Liver (tissue), 9 donors: ENCODE data around the gene C14orf180. TPM values are rescaled to one million over a fixed set of nuclear protein-coding genes. Genes with fewer than 3 reads are reported as not detected.

ENCODE experiments used
- DNase-seq: peaks from one replicate; pipeline ENCODE4 v3.0.0-alpha.2; 2017; ENCODE audit warnings: low spot score
- H3K27ac ChIP-seq, 2 donors: one replicate each; pipeline ENCODE4 v1.7.0; 2013; ENCODE audit warnings: inconsistent platforms in 2 of 2, low read length in 2 of 2, control low read depth in 1 of 2, low read depth in 1 of 2, mild to moderate bottlenecking in 1 of 2
- H3K27me3 ChIP-seq, 4 donors: one replicate each; pipeline versions ENCODE4 v1.6.1 to v1.7.0; 2013; ENCODE audit warnings: low read length in 3 of 4, inconsistent platforms in 1 of 4, mild to moderate bottlenecking in 1 of 4, moderate library complexity in 1 of 4; ENCODE audit not compliant: control insufficient read depth in 4 of 4, insufficient read depth in 4 of 4
- H3K36me3 ChIP-seq, 4 donors: one replicate each; pipeline versions ENCODE4 v1.6.1 to v1.7.0; 2013; ENCODE audit warnings: low read length in 3 of 4, mild to moderate bottlenecking in 3 of 4, low read depth in 1 of 4, moderate library complexity in 1 of 4; ENCODE audit not compliant: control insufficient read depth in 4 of 4, insufficient read depth in 3 of 4
- H3K4me1 ChIP-seq, 4 donors: one replicate each; pipeline versions ENCODE4 v1.6.1 to v1.7.0; 2013; ENCODE audit warnings: low read length in 3 of 4, mild to moderate bottlenecking in 3 of 4, moderate library complexity in 1 of 4; ENCODE audit not compliant: control insufficient read depth in 4 of 4, insufficient read depth in 4 of 4
- H3K4me3 ChIP-seq, 3 donors: one replicate each; pipeline versions ENCODE4 v1.6.1 to v1.7.0; 2013; ENCODE audit warnings: low read length in 3 of 3, control low read depth in 1 of 3, low read depth in 1 of 3, mild to moderate bottlenecking in 1 of 3
- H3K9ac ChIP-seq, 2 donors: one replicate each; pipeline ENCODE4 v1.7.0; 2013; ENCODE audit warnings: low read length in 2 of 2, mild to moderate bottlenecking in 2 of 2, moderate library complexity in 2 of 2, control low read depth in 1 of 2, low read depth in 1 of 2
- H3K9me3 ChIP-seq, 4 donors: one replicate each; pipeline versions ENCODE4 v1.6.1 to v1.7.0; 2013; ENCODE audit warnings: low read length in 3 of 4; ENCODE audit not compliant: control insufficient read depth in 4 of 4
- ATF3 ChIP-seq: IDR thresholded peaks from 2 replicates; pipeline ENCODE4 v1.6.1; 2016; ENCODE audit warnings: antibody characterized with exemption
- EGR1 ChIP-seq, 2 donors: IDR thresholded peaks; 2 replicates each; pipeline ENCODE4 v1.6.1; 2016 to 2018; ENCODE audit warnings: antibody characterized with exemption in 2 of 2, low read depth in 2 of 2
- FOXA1 ChIP-seq: IDR thresholded peaks from 2 replicates; pipeline ENCODE4 v1.6.1; 2016; ENCODE audit warnings: antibody characterized with exemption
- FOXA2 ChIP-seq: IDR thresholded peaks from 2 replicates; pipeline ENCODE4 v1.6.1; 2016; ENCODE audit warnings: antibody characterized with exemption
- HNF4A ChIP-seq, 2 donors: conservative IDR thresholded peaks; 2 replicates each; pipeline ENCODE4 v1.6.1; 2016; ENCODE audit warnings: antibody characterized with exemption in 2 of 2, mild to moderate bottlenecking in 2 of 2
- HNF4G ChIP-seq: IDR thresholded peaks from 2 replicates; pipeline ENCODE4 v1.6.1; 2016; ENCODE audit warnings: antibody characterized with exemption
- JUND ChIP-seq, 2 donors: IDR thresholded peaks; 2 replicates each; pipeline ENCODE4 v1.6.1; 2016; ENCODE audit warnings: antibody characterized with exemption in 2 of 2
- MAX ChIP-seq: IDR thresholded peaks from 2 replicates; pipeline ENCODE4 v1.6.1; 2016; ENCODE audit warnings: antibody characterized with exemption
- RAD21 ChIP-seq, 2 donors: IDR thresholded peaks; 2 replicates each; pipeline ENCODE4 v1.6.1; 2016; ENCODE audit warnings: antibody characterized with exemption in 2 of 2, mild to moderate bottlenecking in 2 of 2
- REST ChIP-seq: IDR thresholded peaks from 2 replicates; pipeline ENCODE4 v1.6.1; 2016; ENCODE audit warnings: antibody characterized with exemption, mild to moderate bottlenecking
- RXRA ChIP-seq, 2 donors: IDR thresholded peaks; 2 replicates each; pipeline ENCODE4 v1.6.1; 2017 to 2018; ENCODE audit warnings: antibody characterized with exemption in 2 of 2, mild to moderate bottlenecking in 1 of 2
- SP1 ChIP-seq: IDR thresholded peaks from 2 replicates; pipeline ENCODE4 v1.6.1; 2018; ENCODE audit warnings: antibody characterized with exemption, mild to moderate bottlenecking
- TAF1 ChIP-seq: conservative IDR thresholded peaks from 2 replicates; pipeline ENCODE4 v1.6.1; 2016; ENCODE audit warnings: antibody characterized with exemption, mild to moderate bottlenecking
- WGBS: extraction: QIAGEN DNeasy Blood & Tissue Kit; methylation state at CpG from one replicate; pipeline ENCODE4 v1.1.7; 2013; 5-methylcytosine and 5-hydroxymethylcytosine counted together
- polyA plus RNA-seq, 2 donors: library from polyadenylated mRNA; stranded (reverse) in 1 of 2; unstranded in 1 of 2; fragments of 200-250 nt in 1 of 2; fragments of >200 nt in 1 of 2; fragmentation: Nextera tagmentation in 1 of 2; extraction: Ambion mirVana in 1 of 2; gene quantifications; one replicate each; pipeline versions ENCODE4 v1.2.1 to v1.2.3, GENCODE V29; 2013 to 2015
- total RNA-seq, 2 donors: library from RNA; depleted of rRNA; stranded (reverse); fragments of >200 nt; gene quantifications; one replicate each; pipeline ENCODE4 v1.2.3, GENCODE V29; 2014
- TF ChIP-seq, protein P1 (sequence below): fragments of 150-350 bp; IDR thresholded peaks from 2 replicates; pipeline ENCODE4 v1.5.1; 2017; ENCODE audit warnings: improper control_type of control experiment, low read depth, low read length; ENCODE audit not compliant: missing input control
- donor health status: healthy.
- donor health status: healthy.
- donor health status: healthy.
- donor health status: healthy.
- donor health status: healthy.

The C14orf180 gene
- total and polyA plus RNA-seq, 4 donors: 0.09 to 4.0 (median 2.9) TPM

- WGBS: 87% methylated on average over 20 of the region's 20 CpGs
- Histone ChIP-seq H3K4me3 (no peak overlapping the region), H3K27me3 (no peaks in the 10 kb centered on the region), H3K9ac (no peak overlapping the region), H3K36me3 (no peaks in the 10 kb centered on the region), H3K4me1 (peaks cover 0 to 9% (median 2%) of the 10 kb centered on the region in 4 donors), H3K27ac (no peak overlapping the region), H3K9me3 (peaks cover 0 to 5% (median 0%) of the 10 kb centered on the region in 4 donors)
- no peak for TF ChIP-seq TAF1
- no peak for TF ChIP-seq FOXA1
- TF ChIP-seq HNF4A (conservative IDR thresholded peaks at IDR 0.05): no peak
- TF ChIP-seq MAX: no peak
- TF ChIP-seq FOXA2: no peak
- no peak for TF ChIP-seq REST
- DNase-seq: no peak
These were observed 54.7 kb downstream of the C14orf180 start for GRCh38 chr14:104634138-104634760.

- no peak overlapping the region for H3K4me3 ChIP-seq
- no peak overlapping the region for H3K9ac ChIP-seq
- peaks cover 0 to 10% (median 3%) of the 10 kb centered on the region in 4 donors for H3K4me1 ChIP-seq
- no peaks in the 10 kb centered on the region for H3K36me3 ChIP-seq
- WGBS: 81% methylated on average over 26 of the region's 26 CpGs
- H3K27me3 ChIP-seq: no peaks in the 10 kb centered on the region
- DNase-seq: no peak
- TF ChIP-seq TAF1 (no peak), MAX (no peak), RXRA (IDR thresholded peaks at IDR 0.05) (no peak), EGR1 (IDR thresholded peaks at IDR 0.05; ENCODE audit: low read depth in 2 of 2) (no peak), RAD21 (IDR thresholded peaks at IDR 0.05) (no peak), ATF3 (no peak), JUND (IDR thresholded peaks at IDR 0.05) (no peak), HNF4G (no peak), SP1 (no peak)
- TF ChIP-seq, protein P1, sequence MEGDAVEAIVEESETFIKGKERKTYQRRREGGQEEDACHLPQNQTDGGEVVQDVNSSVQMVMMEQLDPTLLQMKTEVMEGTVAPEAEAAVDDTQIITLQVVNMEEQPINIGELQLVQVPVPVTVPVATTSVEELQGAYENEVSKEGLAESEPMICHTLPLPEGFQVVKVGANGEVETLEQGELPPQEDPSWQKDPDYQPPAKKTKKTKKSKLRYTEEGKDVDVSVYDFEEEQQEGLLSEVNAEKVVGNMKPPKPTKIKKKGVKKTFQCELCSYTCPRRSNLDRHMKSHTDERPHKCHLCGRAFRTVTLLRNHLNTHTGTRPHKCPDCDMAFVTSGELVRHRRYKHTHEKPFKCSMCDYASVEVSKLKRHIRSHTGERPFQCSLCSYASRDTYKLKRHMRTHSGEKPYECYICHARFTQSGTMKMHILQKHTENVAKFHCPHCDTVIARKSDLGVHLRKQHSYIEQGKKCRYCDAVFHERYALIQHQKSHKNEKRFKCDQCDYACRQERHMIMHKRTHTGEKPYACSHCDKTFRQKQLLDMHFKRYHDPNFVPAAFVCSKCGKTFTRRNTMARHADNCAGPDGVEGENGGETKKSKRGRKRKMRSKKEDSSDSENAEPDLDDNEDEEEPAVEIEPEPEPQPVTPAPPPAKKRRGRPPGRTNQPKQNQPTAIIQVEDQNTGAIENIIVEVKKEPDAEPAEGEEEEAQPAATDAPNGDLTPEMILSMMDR: no peak
- H3K9me3 ChIP-seq: no peaks in the 10 kb centered on the region
- no peak overlapping the region for H3K27ac ChIP-seq
These were observed 55.5 kb downstream of the C14orf180 start for GRCh38 chr14:104634886-104635570.
